Fibroblast of lung (primary cell): ENCODE data around the gene HRH3.

Source experiments
- CTCF ChIP-seq, 2 donors: IDR thresholded peaks in 1 of 2; conservative IDR thresholded peaks in 1 of 2; 1 replicate in 1 of 2; 2 replicates in 1 of 2; pipeline ENCODE4 v1.5.1; 2011 to 2012; ENCODE audit warnings: low read length in 2 of 2, control low read depth in 1 of 2, inconsistent platforms in 1 of 2, low read depth in 1 of 2, mild to moderate bottlenecking in 1 of 2
- EZH2 ChIP-seq: IDR thresholded peaks from 2 replicates; pipeline ENCODE4 v1.5.1; 2012; ENCODE audit warnings: low read length, control low read depth, mild to moderate bottlenecking; ENCODE audit errors: missing control alignments

GRCh38 chr20:62198496-62198895, 21.6 kb downstream of the HRH3 start:
- no peak for TF ChIP-seq CTCF (conservative IDR thresholded peaks at IDR 0.05 in 1 of 2, IDR thresholded peaks at IDR 0.05 in 1 of 2; ENCODE audit: low read depth in 1 of 2, low read length in 2 of 2)
- TF ChIP-seq EZH2: no peak
